IMR-90 (cell line): ENCODE results near the gene ZSCAN10. TPM values are rescaled to one million over a fixed set of nuclear protein-coding genes. Genes with fewer than 3 reads are reported as not detected.

Source experiments
- ATAC-seq: fragments of 200-7000 bp; cut with Tn5 transposase; 2 replicates; pipeline ENCODE4 v1.9.1; 2020; ENCODE audit warnings: low read depth, mild to moderate bottlenecking, moderate library complexity
- BruUV-seq: library from RNA; stranded (reverse); fragments of 400-500 nt; replicated peaks from 2 replicates; lab custom pipeline; 2021; lab: Mats Ljungman, UMichigan
- CTCF ChIA-PET: fragments of 300-600 bp; formaldehyde crosslinking; extraction: SDS; loops from one replicate; lab custom pipeline; 2021; ENCODE audit warnings: antibody characterized with exemption; lab: Yijun Ruan, JAX
- POLR2A ChIA-PET: fragments of 300-600 bp; sonication (Branson Sonifier 250); formaldehyde crosslinking; loops from one replicate; lab custom pipeline; 2022; ENCODE audit warnings: antibody characterized with exemption; ENCODE audit not compliant: unreplicated experiment; lab: Charles Lee
- DNase-seq: peaks from one replicate; pipeline ENCODE4 v3.0.0; 2013
- H2AFZ ChIP-seq: replicated peaks from 2 replicates; pipeline ENCODE3; 2013; ENCODE audit warnings: low read length, mild to moderate bottlenecking; ENCODE audit not compliant: poor library complexity
- H2AK5ac ChIP-seq: 2 replicates; pipeline ENCODE4 v1.6.1; 2013; ENCODE audit warnings: low read depth, low read length, inconsistent platforms
- H2AK9ac ChIP-seq: replicated peaks from 2 replicates; pipeline ENCODE3; 2013; ENCODE audit warnings: mild to moderate bottlenecking, low read depth, low read length, moderate library complexity; ENCODE audit not compliant: poor library complexity
- H2BK120ac ChIP-seq: 2 replicates; pipeline ENCODE4 v1.6.1; 2013; ENCODE audit warnings: low read depth, low read length, inconsistent platforms
- H2BK15ac ChIP-seq: 3 replicates; pipeline ENCODE4 v1.6.1; 2013; ENCODE audit warnings: low read depth, low read length, inconsistent platforms
- H2BK20ac ChIP-seq: 2 replicates; pipeline ENCODE4 v1.6.1; 2013; ENCODE audit warnings: low read depth, mild to moderate bottlenecking, inconsistent platforms, low read length, moderate library complexity
- H2BK5ac ChIP-seq: 2 replicates; pipeline ENCODE4 v1.6.1; 2013; ENCODE audit warnings: mild to moderate bottlenecking, low read depth, low read length, inconsistent platforms; ENCODE audit not compliant: poor library complexity, severe bottlenecking
- H3K14ac ChIP-seq: replicated peaks from 2 replicates; pipeline ENCODE4 v1.6.1; 2013; ENCODE audit warnings: low read depth, low read length, inconsistent platforms
- H3K18ac ChIP-seq: 2 replicates; pipeline ENCODE4 v1.6.1; 2013; ENCODE audit warnings: low read depth, low read length, control low read depth
- H3K23ac ChIP-seq: 2 replicates; pipeline ENCODE4 v1.6.1; 2013; ENCODE audit warnings: low read depth, low read length, inconsistent platforms
- H3K27ac ChIP-seq: 2 replicates; pipeline ENCODE4 v1.5.1; 2013; ENCODE audit warnings: mild to moderate bottlenecking, control low read depth, low read length; ENCODE audit not compliant: insufficient read depth
- H3K27me3 ChIP-seq: 2 replicates; pipeline ENCODE4 v1.6.1; 2013; ENCODE audit warnings: low read length; ENCODE audit not compliant: control insufficient read depth, insufficient read depth
- H3K36me3 ChIP-seq: 2 replicates; pipeline ENCODE4 v1.6.1; 2013; ENCODE audit warnings: low read length, mixed read lengths; ENCODE audit not compliant: control insufficient read depth, insufficient read depth
- H3K4ac ChIP-seq: 2 replicates; pipeline ENCODE4 v1.6.1; 2013; ENCODE audit warnings: low read depth, low read length, inconsistent platforms
- H3K4me1 ChIP-seq: 2 replicates; pipeline ENCODE4 v1.6.1; 2013; ENCODE audit warnings: low read length, mixed read lengths; ENCODE audit not compliant: control insufficient read depth, insufficient read depth
- H3K4me2 ChIP-seq: 2 replicates; pipeline ENCODE4 v1.6.1; 2013; ENCODE audit warnings: low read depth, mild to moderate bottlenecking, control low read depth, low read length, moderate library complexity
- H3K4me3 ChIP-seq: 2 replicates; pipeline ENCODE4 v1.5.1; 2013; ENCODE audit warnings: low read depth, mild to moderate bottlenecking, control low read depth, low read length, moderate library complexity; ENCODE audit not compliant: insufficient read depth
- H3K56ac ChIP-seq: 2 replicates; pipeline ENCODE4 v1.6.1; 2013; ENCODE audit warnings: low read length, inconsistent platforms; ENCODE audit not compliant: insufficient read depth; ENCODE audit errors: extremely low read depth
- H3K79me1 ChIP-seq, 2 experiments: 2 replicates each; pipeline ENCODE4 v1.6.1; 2013; ENCODE audit warnings: low read length in 2 of 2, inconsistent platforms in 1 of 2, low read depth in 1 of 2
- H3K9ac ChIP-seq: 2 replicates; pipeline ENCODE4 v1.6.1; 2013; ENCODE audit warnings: low read depth, low read length, control low read depth
- H3K9me1 ChIP-seq: 2 replicates; pipeline ENCODE4 v1.6.1; 2013; ENCODE audit warnings: low read length, inconsistent platforms; ENCODE audit not compliant: insufficient read depth
- H3K9me3 ChIP-seq: 2 replicates; pipeline ENCODE4 v1.6.1; 2013; ENCODE audit warnings: low read length; ENCODE audit not compliant: control insufficient read depth, insufficient read depth
- H4K20me1 ChIP-seq: 2 replicates; pipeline ENCODE4 v1.6.1; 2013; ENCODE audit warnings: low read length, inconsistent platforms; ENCODE audit not compliant: insufficient read depth
- H4K5ac ChIP-seq: 2 replicates; pipeline ENCODE4 v1.6.1; 2013; ENCODE audit warnings: mild to moderate bottlenecking, low read depth, low read length, control low read depth
- H4K8ac ChIP-seq, 2 experiments: 2 replicates each; pipeline ENCODE4 v1.6.1; 2013; ENCODE audit warnings: low read depth in 2 of 2, low read length in 2 of 2, control low read depth in 1 of 2, inconsistent platforms in 1 of 2
- H4K91ac ChIP-seq: 2 replicates; pipeline ENCODE4 v1.6.1; 2013; ENCODE audit warnings: low read depth, low read length, inconsistent platforms; ENCODE audit not compliant: insufficient read depth
- BHLHE40 ChIP-seq: fragments of 150-350 bp; IDR thresholded peaks from 2 replicates; pipeline ENCODE4 v1.6.1; 2016; ENCODE audit warnings: mild to moderate bottlenecking, low read depth, low read length
- CEBPB ChIP-seq: IDR thresholded peaks from 2 replicates; pipeline ENCODE4 v1.6.1; 2012; ENCODE audit warnings: low read depth, low read length, improper control_type of control experiment
- CHD1 ChIP-seq: IDR thresholded peaks from 2 replicates; pipeline ENCODE4 v1.6.1; 2012; ENCODE audit warnings: low read depth, low read length, improper control_type of control experiment
- CTCF ChIP-seq: conservative IDR thresholded peaks from 2 replicates; pipeline ENCODE4 v1.5.1; 2012; ENCODE audit warnings: mild to moderate bottlenecking, low read depth, low read length, improper control_type of control experiment
- ELK1 ChIP-seq: fragments of 150-350 bp; IDR thresholded peaks from 2 replicates; pipeline ENCODE4 v1.6.1; 2016; ENCODE audit warnings: low read depth, mild to moderate bottlenecking, low read length, moderate library complexity, borderline replicate concordance
- MAFK ChIP-seq: IDR thresholded peaks from 2 replicates; pipeline ENCODE4 v1.6.1; 2012; ENCODE audit warnings: low read depth, low read length, improper control_type of control experiment
- MAZ ChIP-seq: IDR thresholded peaks from 2 replicates; pipeline ENCODE4 v1.6.1; 2012; ENCODE audit warnings: low read depth, mild to moderate bottlenecking, low read length, improper control_type of control experiment, moderate library complexity, borderline replicate concordance
- MXI1 ChIP-seq: IDR thresholded peaks from 2 replicates; pipeline ENCODE4 v1.6.1; 2012; ENCODE audit warnings: low read depth, mild to moderate bottlenecking, low read length, moderate library complexity, borderline replicate concordance
- POLR2A ChIP-seq: IDR thresholded peaks from 2 replicates; pipeline ENCODE4 v1.6.1; 2012; ENCODE audit warnings: mild to moderate bottlenecking, low read depth, low read length
- RCOR1 ChIP-seq: IDR thresholded peaks from 2 replicates; pipeline ENCODE4 v1.6.1; 2012; ENCODE audit warnings: mild to moderate bottlenecking, low read length, improper control_type of control experiment; ENCODE audit not compliant: insufficient replicate concordance
- RFX5 ChIP-seq: IDR thresholded peaks from 2 replicates; pipeline ENCODE4 v1.8.0; 2012; ENCODE audit warnings: low read depth, mild to moderate bottlenecking, low read length, moderate library complexity
- SMC3 ChIP-seq: fragments of 150-350 bp; IDR thresholded peaks from 2 replicates; pipeline ENCODE4 v1.6.1; 2016; ENCODE audit warnings: low read depth, mild to moderate bottlenecking, antibody characterized with exemption, low read length, moderate library complexity
- USF2 ChIP-seq: fragments of 150-350 bp; IDR thresholded peaks from 2 replicates; pipeline ENCODE4 v1.6.1; 2017; ENCODE audit warnings: mild to moderate bottlenecking, antibody characterized with exemption, low read length, low read depth
- WGBS, 2 experiments: methylation state at CpG; one replicate each; pipeline versions ENCODE4 v1.1.5 to v1.1.7; 2013; ENCODE audit warnings: missing lambda C conversion rate in 2 of 2; ENCODE audit not compliant: insufficient read length in 1 of 2; ENCODE audit errors: extremely low coverage in 2 of 2; 5-methylcytosine and 5-hydroxymethylcytosine counted together
- dilution Hi-C: fragments of 300-500 bp; cut with HindIII; formaldehyde crosslinking; loops from one replicate; pipeline ENCODE4 v1.14.3; 2018; ENCODE audit warnings: low sequenced_read_pairs; ENCODE audit not compliant: unreplicated experiment
- in situ Hi-C: fragments of 300-500 bp; cut with MboI; formaldehyde crosslinking; loops from 3 replicates; pipeline ENCODE4 v1.14.3; 2019; ENCODE audit warnings: low sequenced_read_pairs, inconsistent platforms, mixed read lengths
- intact Hi-C: fragments of 100-400 bp; cut with micrococcal nuclease; formaldehyde crosslinking; loops from 2 replicates; pipeline ENCODE4 v1.10.0; 2022
- polyA plus RNA-seq, 3 experiments: library from polyadenylated mRNA; depleted of rRNA; stranded (reverse); fragments of >200 nt; gene quantifications; 2 replicates each; pipeline ENCODE4 v1.2.3, GENCODE V29; 2012; ENCODE audit warnings: low replicate concordance in 1 of 3
- total RNA-seq: library from RNA; depleted of rRNA; stranded (reverse); fragments of >200 nt; gene quantifications from 2 replicates; pipeline ENCODE4 v1.2.3, GENCODE V29; 2012

The ZSCAN10 gene
- total and polyA plus RNA-seq, 2 of the 4 experiments (the other 2 are of a cell fraction) = not detected

GRCh38 chr16:3057181-3058138 lies 41.6 kb downstream of the ZSCAN10 start:
- H3K23ac ChIP-seq = no peak overlapping the region
- no peak overlapping the region for H3K56ac ChIP-seq
- BruUV-seq = no TSS peak
- 82% methylated on average over 2 of the region's 22 CpGs; no CpG with 5 or more reads in 1 of the 2 experiments for WGBS, 2 experiments
- no peak overlapping the region for H3K4me3 ChIP-seq
- intact Hi-C loops = loop anchor here (2.0 kb wide), 1 partner anchor 49 kb away; no protein-coding TSS in a partner anchor
- peaks cover 10% of the 10 kb centered on the region for H3K9me1 ChIP-seq
- H3K36me3 ChIP-seq = no peaks in the 10 kb centered on the region
- no peak overlapping the region for H2AFZ ChIP-seq
- no peak overlapping the region for H4K91ac ChIP-seq
- H2BK15ac ChIP-seq = no peak overlapping the region
- no peak overlapping the region for H3K4me2 ChIP-seq
- peaks cover 5% of the 10 kb centered on the region for H3K4me1 ChIP-seq
- dilution Hi-C loops = no loop called here
- H4K20me1 ChIP-seq = no peaks in the 10 kb centered on the region; the same call in 1 of the 2 replicates
- ATAC-seq (no peak), DNase-seq (no peak)
- H3K4ac ChIP-seq = no peak overlapping the region
- no peak overlapping the region for H3K14ac ChIP-seq
- H2BK20ac ChIP-seq = no peak overlapping the region
- ChIA-PET POLR2A (no interaction called here), CTCF (interaction anchor here (1.0 to 2.2 kb wide), 2 partner anchors 17 to 72 kb away, joined by 4 to 9 read pairs; no protein-coding TSS in a partner anchor)
- no peaks in the 10 kb centered on the region for H3K27me3 ChIP-seq
- H2BK120ac ChIP-seq = no peak overlapping the region
- H4K8ac ChIP-seq = no peak overlapping the region
- no peak overlapping the region for H3K9ac ChIP-seq
- H2BK5ac ChIP-seq = no peak overlapping the region
- H3K27ac ChIP-seq = no peak overlapping the region
- H3K9me3 ChIP-seq = no peaks in the 10 kb centered on the region
- H2AK9ac ChIP-seq = no peak overlapping the region
- H2AK5ac ChIP-seq = no peak overlapping the region
- peaks cover 0 to 16% of the 10 kb centered on the region in 2 experiments; a peak in 1 of 4 replicates for H3K79me1 ChIP-seq
- in situ Hi-C loops = no loop called here
- no peak overlapping the region for H3K18ac ChIP-seq
- no peak overlapping the region for H4K5ac ChIP-seq
- no peak for TF ChIP-seq MXI1
- no peak for TF ChIP-seq CTCF
- no peak for TF ChIP-seq MAFK
- TF ChIP-seq BHLHE40 = no peak
- TF ChIP-seq CHD1 = no peak
- TF ChIP-seq USF2 = no peak
- no peak for TF ChIP-seq POLR2A
- TF ChIP-seq CEBPB = no peak
- no peak for TF ChIP-seq MAZ
- TF ChIP-seq ELK1 = no peak
- no peak for TF ChIP-seq RFX5
- TF ChIP-seq SMC3 = no peak
- no peak for TF ChIP-seq RCOR1
